Measurements from ENCODE around the gene CLBA1.
"Not testable (repeated sequence)": the region's sequence is repeated elsewhere in the genome, so short reads cannot be mapped to it uniquely, and the experiment has no call there.

- not testable (repeated sequence) for TF ChIP-seq EZH2phosphoT487 (IDR thresholded peaks at IDR 0.05; ENCODE audit: insufficient read depth, low read depth); EZH2 (IDR thresholded peaks at IDR 0.05; ENCODE audit: insufficient read depth, poor library complexity, severe bottlenecking)
Observed at GRCh38 chr14:105033412-105033900, 47.9 kb downstream of the CLBA1 start.

Data from GM23248 (cell line).